CD4-positive, alpha-beta memory T cell (primary cell): ENCODE measurements around the gene ERAP2. TPM values are rescaled to one million over a fixed set of nuclear protein-coding genes. Genes with fewer than 3 reads are reported as not detected.
"Not testable (repeated sequence)": the region's sequence is repeated elsewhere in the genome, so short reads cannot be mapped to it uniquely, and the experiment has no call there.

Experiments
- CTCF ChIA-PET: fragments of 350-600 bp; sonication (Branson Sonifier 250); formaldehyde crosslinking; loops from one replicate; lab custom pipeline; 2021; ENCODE audit warnings: inconsistent platforms; ENCODE audit not compliant: partially characterized antibody; lab: Charles Lee
- POLR2A ChIA-PET: fragments of 350-600 bp; sonication (Branson Sonifier 250); formaldehyde crosslinking; loops from one replicate; lab custom pipeline; 2021; ENCODE audit not compliant: partially characterized antibody; lab: Charles Lee
- DNase-seq, 5 donors: peaks; one replicate each; pipeline versions ENCODE4 v3.0.0 to v3.0.0-alpha.2; 2020 to 2022; ENCODE audit warnings: mixed read lengths in 1 of 5
- H3K27ac ChIP-seq: one replicate; pipeline ENCODE4 v1.7.0; 2013; ENCODE audit warnings: low read depth, low read length
- H3K27me3 ChIP-seq: 2 replicates; pipeline ENCODE4 v1.7.0; 2013; ENCODE audit warnings: mild to moderate bottlenecking, low read length, moderate library complexity; ENCODE audit not compliant: insufficient read depth
- H3K36me3 ChIP-seq: 2 replicates; pipeline ENCODE4 v1.7.0; 2013; ENCODE audit warnings: mild to moderate bottlenecking, low read length, moderate library complexity; ENCODE audit not compliant: insufficient read depth
- H3K4me1 ChIP-seq: 2 replicates; pipeline ENCODE4 v1.7.0; 2013; ENCODE audit warnings: mild to moderate bottlenecking, low read length, moderate library complexity; ENCODE audit not compliant: insufficient read depth
- H3K4me3 ChIP-seq, 2 donors: one replicate each; pipeline ENCODE4 v1.7.0; 2013; ENCODE audit warnings: low read length in 2 of 2, mild to moderate bottlenecking in 1 of 2
- H3K9me3 ChIP-seq, 2 donors: one replicate each; pipeline ENCODE4 v1.7.0; 2013; ENCODE audit warnings: low read length in 2 of 2, control low read depth in 1 of 2; ENCODE audit not compliant: control insufficient read depth in 1 of 2
- H3K27ac Mint-ChIP-seq, 7 donors: one replicate each; pipeline ENCODE4 v1.8.0; 2020 to 2021; ENCODE audit warnings: mixed read lengths in 7 of 7, mild to moderate bottlenecking in 6 of 7, inconsistent platforms in 3 of 7, moderate library complexity in 3 of 7
- H3K27me3 Mint-ChIP-seq, 2 donors: one replicate each; pipeline ENCODE4 v1.8.0; 2020 to 2021; ENCODE audit warnings: mixed read lengths in 2 of 2
- H3K36me3 Mint-ChIP-seq, 2 donors: one replicate each; pipeline ENCODE4 v1.8.0; 2020 to 2021; ENCODE audit warnings: mixed read lengths in 2 of 2, inconsistent platforms in 1 of 2, mild to moderate bottlenecking in 1 of 2
- H3K4me1 Mint-ChIP-seq, 4 donors: one replicate each; pipeline ENCODE4 v1.8.0; 2020 to 2021; ENCODE audit warnings: mixed read lengths in 4 of 4, mild to moderate bottlenecking in 1 of 4
- H3K4me3 Mint-ChIP-seq, 8 donors: one replicate each; pipeline ENCODE4 v1.8.0; 2020 to 2021; ENCODE audit warnings: mixed read lengths in 8 of 8, mild to moderate bottlenecking in 7 of 8, moderate library complexity in 6 of 8, inconsistent platforms in 3 of 8
- H3K9me3 Mint-ChIP-seq, 8 donors: one replicate each; pipeline ENCODE4 v1.8.0; 2020 to 2021; ENCODE audit warnings: mixed read lengths in 8 of 8, mild to moderate bottlenecking in 5 of 8, inconsistent platforms in 3 of 8, moderate library complexity in 1 of 8
- intact Hi-C: fragments of 100-400 bp; cut with micrococcal nuclease; formaldehyde crosslinking; loops from one replicate; pipeline ENCODE4 v1.15.1; 2023
- polyA plus RNA-seq, 2 donors: library from polyadenylated mRNA; unstranded; fragments of 300-500 nt; fragmentation: Illumina TruSeq; gene quantifications; one replicate each; pipeline ENCODE4 v1.2.3, GENCODE V29; 2021
- total RNA-seq, 2 experiments: library from RNA; stranded (reverse); gene quantifications; one replicate each; pipeline ENCODE4 v1.2.3, GENCODE V29; 2021

The ERAP2 gene
- total and polyA plus RNA-seq, 4 experiments from 2014 or later = 4.7 to 112 (median 109) TPM

DNA sequence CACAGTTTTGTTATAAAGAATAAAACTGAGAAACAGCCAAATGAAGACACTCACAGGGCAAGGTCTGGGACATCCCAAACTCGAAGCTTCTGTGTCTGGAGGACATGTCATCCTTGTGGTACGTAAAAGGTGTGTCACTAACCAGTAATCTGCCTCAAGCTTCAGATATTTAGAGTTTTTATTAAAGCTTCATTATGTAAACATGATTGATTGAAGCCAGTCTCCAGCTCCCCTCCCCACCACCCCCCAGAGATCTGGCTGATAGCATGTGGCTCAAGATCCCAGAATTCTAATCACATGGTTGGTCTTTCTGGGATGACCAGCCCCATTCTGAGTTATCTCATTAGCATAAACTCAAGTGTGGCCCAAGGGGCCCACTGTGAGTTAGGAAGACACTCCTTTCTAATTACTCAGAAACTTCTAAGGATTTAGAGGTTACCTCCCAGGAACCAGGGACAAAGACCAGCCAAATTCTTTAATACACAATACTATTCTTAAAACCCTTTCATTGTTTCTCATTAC is 37.2 kb upstream of the ERAP2 start:
- H3K27ac ChIP-seq = no peak overlapping the region
- CTCF ChIA-PET = no interaction called here
- no peaks in the 10 kb centered on the region for H3K9me3 ChIP-seq
- H3K27me3 ChIP-seq = no peaks in the 10 kb centered on the region
- POLR2A ChIA-PET = interaction anchor here (1.2 kb wide), 1 partner anchor 31 kb away, joined by 3 read pairs; the partner anchor contains the start of gene ERAP1
- H3K27me3 Mint-ChIP-seq = peaks cover 0 to 1% of the 10 kb centered on the region in 2 donors
- no peak overlapping the region for H3K4me3 Mint-ChIP-seq
- no peaks in the 10 kb centered on the region for H3K36me3 ChIP-seq
- no peak for DNase-seq
- H3K36me3 Mint-ChIP-seq = no peaks in the 10 kb centered on the region
- H3K9me3 Mint-ChIP-seq = no peaks in the 10 kb centered on the region
- intact Hi-C loops = no loop called here
- H3K4me1 ChIP-seq = no peaks in the 10 kb centered on the region
- H3K4me1 Mint-ChIP-seq = peaks cover 0 to 4% (median 3%) of the 10 kb centered on the region in 4 donors
- no peak overlapping the region for H3K27ac Mint-ChIP-seq
- H3K4me3 ChIP-seq = no peak overlapping the region

DNA sequence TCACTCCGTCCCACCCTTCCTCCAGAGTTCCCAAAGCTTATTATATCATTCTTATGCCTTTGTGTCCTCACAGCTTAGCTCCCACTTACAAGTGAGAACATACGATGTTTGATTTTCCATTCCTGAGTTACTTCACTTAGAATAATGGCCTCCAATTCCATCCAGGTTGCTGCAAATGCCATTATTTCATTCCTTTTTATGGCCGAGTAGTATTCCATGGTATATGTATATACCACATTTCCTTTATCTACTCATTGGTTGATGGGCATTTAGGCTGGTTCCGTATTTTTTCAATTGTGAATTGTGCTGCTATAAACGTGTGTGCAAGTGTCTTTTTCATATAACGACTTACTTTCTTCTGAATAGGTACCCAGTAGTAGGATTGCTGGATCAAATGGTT is 34.4 kb upstream of the ERAP2 start:
- H3K36me3 Mint-ChIP-seq, H3K27me3 Mint-ChIP-seq, H3K27me3 ChIP-seq, H3K9me3 Mint-ChIP-seq, H3K9me3 ChIP-seq, H3K4me1 Mint-ChIP-seq, H3K4me3 Mint-ChIP-seq, DNase-seq, H3K4me1 ChIP-seq, intact Hi-C loops, H3K27ac Mint-ChIP-seq, H3K36me3 ChIP-seq, H3K4me3 ChIP-seq, H3K27ac ChIP-seq, CTCF ChIA-PET: not testable (repeated sequence)
- POLR2A ChIA-PET = interaction anchor here (1.5 kb wide), 1 partner anchor 34 kb away, joined by 3 read pairs; the partner anchor contains the start of gene ERAP1

- Mint-ChIP-seq H3K4me1 (peaks cover 0 to 10% (median 5%) of the 10 kb centered on the region in 4 donors), H3K4me3 (no peak overlapping the region), H3K27me3 (peaks cover 3 to 4% of the 10 kb centered on the region in 2 donors), H3K36me3 (no peaks in the 10 kb centered on the region), H3K27ac (no peak overlapping the region), H3K9me3 (no peaks in the 10 kb centered on the region)
- POLR2A ChIA-PET = no interaction called here
- Histone ChIP-seq H3K9me3 (no peaks in the 10 kb centered on the region), H3K27me3 (no peaks in the 10 kb centered on the region), H3K4me1 (no peaks in the 10 kb centered on the region), H3K27ac (no peak overlapping the region), H3K4me3 (no peak overlapping the region), H3K36me3 (no peaks in the 10 kb centered on the region)
- CTCF ChIA-PET = interaction anchor here (0.6 to 1.0 kb wide), 2 partner anchors 35 to 55 kb away, joined by 3 to 4 read pairs; no protein-coding TSS in a partner anchor
- no peak for DNase-seq
- intact Hi-C loops = no loop called here
Observed at GRCh38 chr5:96843140-96843539, 33.2 kb upstream of the ERAP2 start.

DNA sequence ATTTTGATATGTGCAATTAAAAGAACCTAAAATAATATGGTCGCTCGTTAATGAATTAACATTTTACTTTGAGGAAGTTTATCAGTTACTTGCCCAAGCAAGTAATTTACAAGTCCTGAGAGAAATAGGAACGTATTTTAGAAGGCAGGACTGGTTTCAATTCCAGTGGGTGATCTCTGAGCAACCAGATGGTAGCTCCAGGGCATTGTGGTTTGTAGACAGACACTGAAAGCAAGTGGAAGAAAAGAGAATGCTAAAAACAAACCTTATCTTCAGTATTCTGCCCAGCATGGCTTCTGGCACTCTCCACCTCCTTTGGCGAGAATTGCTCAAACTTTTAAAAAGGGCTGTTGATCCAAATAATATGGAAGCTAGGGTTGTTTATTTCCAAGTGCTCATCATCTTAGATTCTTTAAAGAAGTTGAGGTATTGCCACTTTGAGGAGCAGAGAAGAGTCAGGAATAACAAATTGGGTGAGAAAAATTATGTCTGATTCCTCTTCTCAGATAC is 31.8 kb upstream of the ERAP2 start:
- no peak overlapping the region for H3K27ac Mint-ChIP-seq
- H3K9me3 ChIP-seq = no peaks in the 10 kb centered on the region
- peaks cover 0 to 6% (median 2%) of the 10 kb centered on the region in 8 donors for H3K9me3 Mint-ChIP-seq
- no peaks in the 10 kb centered on the region for H3K27me3 ChIP-seq
- ChIA-PET CTCF (interaction anchor here (1.0 to 1.1 kb wide), 2 partner anchors 11 to 12 kb away, joined by 3 read pairs; no protein-coding TSS in a partner anchor), POLR2A (no interaction called here)
- H3K36me3 ChIP-seq = no peaks in the 10 kb centered on the region
- H3K4me1 ChIP-seq = no peaks in the 10 kb centered on the region
- DNase-seq = no peak
- H3K36me3 Mint-ChIP-seq = no peaks in the 10 kb centered on the region
- H3K4me1 Mint-ChIP-seq = peaks cover 0 to 10% (median 5%) of the 10 kb centered on the region in 4 donors
- no peak overlapping the region for H3K27ac ChIP-seq
- H3K27me3 Mint-ChIP-seq = peaks cover 3 to 4% of the 10 kb centered on the region in 2 donors
- H3K4me3 ChIP-seq = no peak overlapping the region
- intact Hi-C loops = no loop called here
- H3K4me3 Mint-ChIP-seq = no peak overlapping the region

DNA sequence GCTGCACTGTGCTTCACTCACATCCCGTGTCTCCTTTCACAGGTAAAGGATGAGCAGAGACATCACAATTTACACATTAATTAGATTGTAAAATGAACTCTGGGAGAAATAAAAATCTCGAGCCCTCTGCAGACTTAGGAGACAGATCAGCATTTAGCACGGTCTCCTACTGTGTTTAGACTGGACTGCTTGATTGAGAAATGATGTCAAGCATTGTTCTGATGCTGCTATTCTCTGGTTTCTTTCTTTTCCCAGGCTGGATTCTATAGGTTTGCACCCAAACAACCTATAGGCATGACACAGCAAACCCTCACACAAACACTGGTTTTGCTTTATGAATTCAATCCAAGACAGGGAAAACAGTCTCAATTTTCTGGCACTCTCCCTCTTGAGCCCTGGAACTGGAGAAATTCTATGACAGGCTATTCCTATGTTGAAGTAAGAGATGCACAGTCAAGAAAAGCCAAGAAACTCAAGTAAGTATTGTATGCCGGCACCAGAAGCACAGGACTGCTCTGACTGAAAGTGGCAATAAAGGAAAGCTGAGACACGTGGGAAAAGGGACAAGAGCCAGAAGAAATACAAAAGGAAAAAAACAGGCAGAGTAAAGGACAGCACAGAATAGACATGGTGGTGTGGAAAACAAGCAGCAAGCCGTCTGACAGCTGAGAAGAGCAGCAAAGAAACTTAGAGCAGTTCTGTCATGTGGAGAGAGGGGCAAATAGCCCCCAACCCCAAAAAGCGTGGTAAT is 24.8 kb upstream of the ERAP2 start:
- peak overlapping the region in 1 of 7 donors; percentile 9 for H3K27ac Mint-ChIP-seq
- no peak overlapping the region for H3K4me3 Mint-ChIP-seq
- H3K36me3 Mint-ChIP-seq = no peaks in the 10 kb centered on the region
- intact Hi-C loops = no loop called here
- no peaks in the 10 kb centered on the region for H3K36me3 ChIP-seq
- H3K4me3 ChIP-seq = no peak overlapping the region
- H3K9me3 ChIP-seq = no peaks in the 10 kb centered on the region
- H3K27me3 ChIP-seq = no peaks in the 10 kb centered on the region
- H3K27ac ChIP-seq = no peak overlapping the region
- peaks cover 0 to 2% of the 10 kb centered on the region in 2 donors for H3K27me3 Mint-ChIP-seq
- CTCF ChIA-PET = no interaction called here
- no peak for DNase-seq
- POLR2A ChIA-PET = no interaction called here
- peaks cover 0 to 5% (median 2%) of the 10 kb centered on the region in 4 donors for H3K4me1 Mint-ChIP-seq
- no peaks in the 10 kb centered on the region for H3K4me1 ChIP-seq
- peaks cover 0 to 7% (median 2%) of the 10 kb centered on the region in 8 donors for H3K9me3 Mint-ChIP-seq

DNA sequence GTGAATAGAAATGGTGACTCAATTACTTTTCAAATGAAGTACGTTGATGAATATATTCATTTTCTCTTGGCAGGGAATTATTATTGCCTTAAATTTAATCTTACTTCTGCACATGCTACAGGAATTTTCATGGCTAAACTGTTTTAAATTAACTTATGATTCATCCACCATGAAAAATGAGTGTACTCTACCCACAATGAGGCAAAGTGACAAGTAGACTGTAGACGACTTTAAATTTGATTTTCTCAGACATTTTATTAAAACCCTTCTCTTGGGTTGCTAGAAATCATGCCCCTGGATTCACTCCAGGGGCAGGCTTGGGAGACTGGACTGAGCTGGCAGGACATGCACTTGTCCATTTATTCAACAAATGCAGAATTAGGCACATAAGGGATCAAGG is 23.5 kb upstream of the ERAP2 start:
- peaks cover 0 to 1% (median under 1%) of the 10 kb centered on the region in 4 donors for H3K4me1 Mint-ChIP-seq
- ChIA-PET POLR2A (no interaction called here), CTCF (no interaction called here)
- no peak overlapping the region for H3K27ac ChIP-seq
- peaks cover 0 to 7% (median 2%) of the 10 kb centered on the region in 8 donors for H3K9me3 Mint-ChIP-seq
- no peak overlapping the region for H3K4me3 Mint-ChIP-seq
- H3K4me1 ChIP-seq = no peaks in the 10 kb centered on the region
- no peak overlapping the region for H3K4me3 ChIP-seq
- no peak for DNase-seq
- no peaks in the 10 kb centered on the region for H3K36me3 ChIP-seq
- no peaks in the 10 kb centered on the region for H3K27me3 ChIP-seq
- no peaks in the 10 kb centered on the region for H3K36me3 Mint-ChIP-seq
- H3K9me3 ChIP-seq = no peaks in the 10 kb centered on the region
- no peak overlapping the region for H3K27ac Mint-ChIP-seq
- peaks cover 0 to 2% of the 10 kb centered on the region in 2 donors for H3K27me3 Mint-ChIP-seq
- intact Hi-C loops = no loop called here

DNA sequence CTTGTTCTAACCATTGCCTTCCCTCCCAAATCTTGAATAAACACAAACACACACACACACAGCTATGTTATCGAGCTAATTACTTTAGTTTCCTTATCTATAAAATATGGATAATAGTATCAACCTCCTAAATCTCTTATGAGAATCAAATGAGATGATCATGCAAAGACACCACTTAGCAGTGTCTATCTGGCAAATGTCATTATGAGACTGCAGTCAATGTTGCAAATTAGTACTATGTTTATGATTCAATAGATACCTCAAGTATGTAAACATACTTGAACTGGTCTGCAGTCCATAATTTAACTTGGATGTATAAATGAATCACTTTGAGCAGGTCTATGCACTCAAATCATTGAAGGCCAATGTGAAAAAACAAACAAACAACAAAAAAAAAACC is 22.2 kb upstream of the ERAP2 start:
- Histone ChIP-seq H3K4me1 (no peaks in the 10 kb centered on the region), H3K27me3 (no peaks in the 10 kb centered on the region), H3K9me3 (no peaks in the 10 kb centered on the region), H3K27ac (no peak overlapping the region), H3K4me3 (no peak overlapping the region), H3K36me3 (no peaks in the 10 kb centered on the region)
- no peaks in the 10 kb centered on the region for H3K4me1 Mint-ChIP-seq
- CTCF ChIA-PET = no interaction called here
- intact Hi-C loops = no loop called here
- POLR2A ChIA-PET = no interaction called here
- no peaks in the 10 kb centered on the region for H3K36me3 Mint-ChIP-seq
- H3K4me3 Mint-ChIP-seq = no peak overlapping the region
- H3K27me3 Mint-ChIP-seq = peaks cover 0 to 2% of the 10 kb centered on the region in 2 donors
- no peak for DNase-seq
- no peak overlapping the region for H3K27ac Mint-ChIP-seq
- peaks cover 0 to 6% (median under 1%) of the 10 kb centered on the region in 8 donors for H3K9me3 Mint-ChIP-seq
